Gastroesophageal sphincter (tissue), 3 donors: ENCODE data around the gene GATC.

ENCODE experiments used
- CTCF ChIP-seq, 4 experiments: fragments of 200-600 bp in 2 of 4; fragments of 450-650 bp in 2 of 4; sonication (generic) in 1 of 4; IDR thresholded peaks; one replicate each; pipeline ENCODE4 v1.5.1; 2017 to 2019; ENCODE audit warnings: antibody characterized with exemption in 4 of 4, mild to moderate bottlenecking in 2 of 4, moderate library complexity in 2 of 4
- POLR2A ChIP-seq, 2 donors: fragments of 450-650 bp; IDR thresholded peaks; one replicate each; pipeline ENCODE4 v1.6.1; 2017; ENCODE audit warnings: antibody characterized with exemption in 2 of 2, mild to moderate bottlenecking in 2 of 2, moderate library complexity in 1 of 2
- POLR2AphosphoS5 ChIP-seq: sonication (generic); formaldehyde crosslinking; IDR thresholded peaks from one replicate; pipeline ENCODE4 v1.6.1; 2017; ENCODE audit warnings: antibody characterized with exemption

- TF ChIP-seq POLR2AphosphoS5 = no peak
- TF ChIP-seq CTCF (IDR thresholded peaks at IDR 0.05) = no peak
- TF ChIP-seq POLR2A (IDR thresholded peaks at IDR 0.05) = no peak
Measured at GRCh38 chr12:120463712-120464111, 17.5 kb downstream of the GATC start.
